GM19324 (cell line): ENCODE results near the gene MROH7.

Source experiments
- ATAC-seq: cut with Tn5 transposase; IDR thresholded peaks from one replicate; pipeline ENCODE4 v1.9.1; 2021; ENCODE audit warnings: mild to moderate bottlenecking, moderate library complexity; ENCODE audit not compliant: unreplicated experiment, low FRiP score

MROH7 gene

DNA sequence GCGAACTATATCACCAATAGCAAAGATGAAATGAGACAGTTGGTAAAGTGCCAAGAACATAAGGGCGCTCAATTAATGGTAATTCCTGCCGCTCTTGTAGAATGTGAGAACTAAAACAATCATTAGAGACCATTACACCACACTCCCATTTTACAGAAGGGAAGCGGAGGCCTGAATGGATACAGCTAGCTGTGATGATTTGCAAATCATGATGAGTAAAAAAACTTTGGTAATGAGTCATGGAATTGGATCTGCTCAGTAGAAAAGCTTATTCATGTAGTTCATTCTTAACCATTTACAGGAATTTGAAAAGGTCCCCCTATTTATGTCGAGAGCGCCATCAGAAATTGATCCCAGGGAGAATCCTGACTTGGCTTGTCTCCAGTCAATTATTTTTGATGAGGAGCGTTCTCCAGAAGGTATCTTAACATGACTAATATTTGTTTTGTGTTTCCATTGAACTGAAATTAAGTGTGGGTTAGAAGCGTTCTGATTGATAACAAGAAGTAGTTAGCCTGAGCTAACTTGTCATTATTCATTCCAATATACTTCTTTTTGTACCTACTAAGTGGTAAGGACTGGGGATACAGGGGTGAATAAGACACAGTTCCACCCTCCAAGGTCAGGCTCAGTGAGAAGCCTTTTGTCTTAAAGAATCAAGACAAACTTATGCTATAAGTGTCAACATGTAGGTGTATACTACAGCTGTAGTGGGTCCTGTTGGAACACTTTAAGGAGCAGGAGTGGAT lies 74.9 kb downstream of the MROH7 start:
- no peak for ATAC-seq

DNA sequence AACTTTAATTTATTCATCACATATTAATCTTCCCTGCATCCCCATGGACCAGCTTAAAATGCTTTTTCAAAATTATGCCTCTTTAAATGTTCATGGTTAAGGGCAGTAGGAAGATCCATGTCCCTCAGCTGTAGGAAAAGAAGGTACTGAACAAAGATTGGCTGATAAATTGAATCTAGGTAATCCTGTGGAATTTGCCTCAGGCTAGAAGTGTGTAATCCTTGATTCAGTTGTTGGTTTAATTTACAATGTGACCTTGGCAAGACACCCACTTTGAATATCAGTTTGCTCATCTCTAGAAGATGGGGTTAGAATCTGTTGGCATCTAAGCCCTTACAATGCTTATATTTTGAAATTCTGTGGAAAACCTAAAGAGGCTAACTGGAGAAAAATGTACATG lies 80.1 kb downstream of the MROH7 start:
- ATAC-seq: no peak

- no peak for ATAC-seq
These were observed 82.4 kb downstream of the MROH7 start for GRCh38 chr1:54723985-54724384.

- no peak for ATAC-seq
These were observed 83.2 kb downstream of the MROH7 start for GRCh38 chr1:54724771-54725170.

GRCh38 chr1:54728027-54728426 lies 86.4 kb downstream of the MROH7 start:
- no peak for ATAC-seq

GRCh38 chr1:54736685-54737084 lies 95.1 kb downstream of the MROH7 start:
- ATAC-seq: no peak

- no peak for ATAC-seq
These were observed 96.7 kb downstream of the MROH7 start for GRCh38 chr1:54738244-54738643.

DNA sequence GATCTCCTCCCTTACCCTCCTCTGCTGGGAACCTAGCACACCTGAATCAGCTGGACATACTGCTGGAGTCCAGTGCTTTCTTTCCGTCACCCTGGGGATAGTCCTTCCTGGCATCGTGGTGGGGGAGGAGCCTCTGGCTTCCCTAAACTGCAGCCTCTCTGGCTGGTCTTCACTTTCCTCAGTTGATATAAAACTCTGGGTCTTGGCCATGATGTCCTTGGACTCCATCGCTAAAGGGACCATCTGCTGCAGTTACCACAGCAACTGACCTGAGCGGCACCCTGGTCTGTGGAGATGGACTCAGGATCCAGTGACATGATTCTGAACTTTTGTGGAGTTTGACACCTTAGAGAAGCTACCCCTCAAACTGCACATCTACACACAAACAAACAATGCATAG lies 99.9 kb downstream of the MROH7 start:
- no peak for ATAC-seq

DNA sequence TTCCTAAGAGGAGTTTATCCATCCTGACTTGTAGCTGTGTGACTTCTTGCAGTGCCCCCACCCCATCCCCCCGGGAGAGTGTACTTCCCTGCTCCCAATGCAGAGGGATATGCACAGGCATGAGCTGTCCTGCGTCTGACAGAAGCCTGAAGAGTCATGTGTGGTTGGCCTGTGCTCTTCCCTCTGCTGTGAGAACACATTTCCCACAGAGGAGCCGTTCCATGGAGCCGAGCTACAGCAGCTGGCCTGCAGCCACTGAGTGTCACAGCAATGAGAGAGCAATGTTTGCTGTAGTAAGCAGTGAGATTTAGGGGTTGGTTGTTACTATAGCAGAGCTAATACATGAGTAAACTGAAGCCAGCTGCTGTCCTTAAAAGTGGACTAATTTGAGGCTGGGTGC lies 100.7 kb downstream of the MROH7 start:
- no peak for ATAC-seq

- ATAC-seq: no peak
These were observed 102.0 kb downstream of the MROH7 start for GRCh38 chr1:54743416-54744226.

GRCh38 chr1:54744696-54745095 lies 103.1 kb downstream of the MROH7 start:
- no peak for ATAC-seq

- no peak for ATAC-seq
These were observed 103.7 kb downstream of the MROH7 start for GRCh38 chr1:54745274-54745673.

GRCh38 chr1:54745864-54746263 lies 104.3 kb downstream of the MROH7 start:
- ATAC-seq: no peak

GRCh38 chr1:54748094-54748835 lies 106.7 kb downstream of the MROH7 start:
- ATAC-seq: no peak

DNA sequence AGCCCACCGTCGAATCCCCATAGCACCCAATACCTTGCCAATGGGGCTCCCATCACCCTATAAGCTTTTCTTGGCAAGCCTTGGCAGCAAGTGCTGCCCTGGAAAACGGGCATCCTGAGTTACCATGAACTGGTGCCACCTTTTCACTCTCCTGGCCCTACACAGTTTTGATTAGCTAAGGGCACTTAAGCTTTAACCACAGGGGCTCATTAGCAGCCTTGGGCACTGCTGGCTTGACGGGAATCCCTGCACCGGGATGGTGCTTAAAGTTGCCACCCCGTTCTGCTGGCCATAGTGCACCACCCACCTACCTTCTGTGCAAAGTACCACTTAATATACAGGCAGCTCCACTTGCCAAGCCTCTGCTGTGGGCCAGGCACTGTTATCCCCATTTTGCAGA lies 109.0 kb downstream of the MROH7 start:
- ATAC-seq: no peak

- ATAC-seq: no peak
These were observed 109.8 kb downstream of the MROH7 start for GRCh38 chr1:54751426-54751825.

DNA sequence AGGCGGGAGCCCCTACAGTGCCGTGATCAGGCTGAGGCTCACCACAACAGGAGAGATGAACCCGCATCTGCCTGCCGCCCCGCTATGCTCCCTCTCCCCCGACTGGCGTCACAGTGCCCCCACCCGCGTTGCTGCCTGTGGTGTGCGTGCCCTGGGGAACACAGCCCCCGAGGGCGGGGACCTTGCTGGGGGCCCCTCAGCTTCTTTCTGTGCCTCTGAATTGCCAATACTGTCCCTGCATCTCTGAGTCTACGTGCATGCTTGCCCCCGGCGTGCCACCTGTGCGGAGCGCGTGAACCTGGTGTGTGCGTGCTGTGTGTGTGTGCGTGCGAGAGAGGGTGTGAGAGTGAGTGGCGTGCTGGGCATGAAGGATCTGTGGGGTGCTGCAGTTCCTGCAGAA lies 112.5 kb downstream of the MROH7 start:
- no peak for ATAC-seq

- no peak for ATAC-seq
These were observed 113.1 kb downstream of the MROH7 start for GRCh38 chr1:54754486-54755285.

DNA sequence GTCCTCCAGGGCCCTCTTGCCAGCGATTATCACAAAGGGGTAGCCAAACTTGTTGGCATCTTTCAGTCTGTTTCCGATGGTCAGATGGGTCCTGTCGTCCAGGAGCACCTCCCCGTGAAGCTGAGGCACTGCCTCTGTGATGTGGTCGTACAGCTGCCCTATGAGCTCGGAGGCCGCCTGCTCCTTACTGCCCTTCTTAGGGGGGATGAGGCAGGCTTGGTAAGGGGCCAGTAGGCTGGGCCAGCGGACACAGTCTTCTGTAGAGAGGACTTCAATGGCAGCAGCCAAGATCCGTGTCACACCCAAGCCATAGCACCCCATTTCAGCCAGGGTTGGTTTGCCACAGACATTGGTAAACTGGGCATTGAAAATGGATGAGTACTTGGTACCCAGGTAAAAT lies 116.2 kb downstream of the MROH7 start:
- ATAC-seq: no peak

DNA sequence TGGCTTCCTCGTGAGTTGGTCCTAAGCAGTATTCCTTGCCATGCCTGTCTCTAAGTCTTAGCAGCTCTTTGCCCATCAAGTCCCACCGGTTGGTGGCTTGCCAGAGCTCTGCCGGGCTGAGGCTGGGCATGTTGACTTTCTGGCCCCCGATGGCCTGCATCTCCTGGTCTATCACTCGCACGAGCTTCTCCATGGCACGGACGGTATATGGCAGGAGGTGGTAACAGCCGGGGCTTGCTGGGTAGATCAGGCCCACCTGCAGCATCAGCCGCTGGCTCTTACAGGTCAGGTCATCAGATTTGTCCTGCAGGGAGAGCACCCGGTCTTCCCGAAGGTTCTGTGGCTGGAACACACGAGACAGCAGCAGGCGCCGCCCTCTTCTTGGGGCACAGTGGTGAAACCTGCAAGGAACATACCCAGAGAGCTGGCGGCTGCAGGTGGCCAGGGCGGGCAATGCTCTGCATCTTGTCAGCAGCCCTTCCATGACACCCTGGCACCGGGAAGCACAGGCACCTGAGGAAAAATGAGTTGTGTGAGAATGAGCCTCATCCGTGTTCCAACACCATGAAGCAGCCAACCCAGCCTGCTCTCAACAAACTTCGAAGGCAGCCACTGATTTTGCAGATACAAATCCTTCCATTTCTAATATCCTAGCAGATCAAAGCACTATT lies 117.2 kb downstream of the MROH7 start:
- ATAC-seq: no peak
